ENCODE results near the gene PSMC5. TPM values are rescaled to one million over a fixed set of nuclear protein-coding genes. Genes with fewer than 3 reads are reported as not detected.

The PSMC5 gene
- polyA plus RNA-seq, 1 donor (not counting 4 experiments of a cell fraction or from before 2014, with no cell fraction given), result 141 TPM

- TF ChIP-seq, protein P1, sequence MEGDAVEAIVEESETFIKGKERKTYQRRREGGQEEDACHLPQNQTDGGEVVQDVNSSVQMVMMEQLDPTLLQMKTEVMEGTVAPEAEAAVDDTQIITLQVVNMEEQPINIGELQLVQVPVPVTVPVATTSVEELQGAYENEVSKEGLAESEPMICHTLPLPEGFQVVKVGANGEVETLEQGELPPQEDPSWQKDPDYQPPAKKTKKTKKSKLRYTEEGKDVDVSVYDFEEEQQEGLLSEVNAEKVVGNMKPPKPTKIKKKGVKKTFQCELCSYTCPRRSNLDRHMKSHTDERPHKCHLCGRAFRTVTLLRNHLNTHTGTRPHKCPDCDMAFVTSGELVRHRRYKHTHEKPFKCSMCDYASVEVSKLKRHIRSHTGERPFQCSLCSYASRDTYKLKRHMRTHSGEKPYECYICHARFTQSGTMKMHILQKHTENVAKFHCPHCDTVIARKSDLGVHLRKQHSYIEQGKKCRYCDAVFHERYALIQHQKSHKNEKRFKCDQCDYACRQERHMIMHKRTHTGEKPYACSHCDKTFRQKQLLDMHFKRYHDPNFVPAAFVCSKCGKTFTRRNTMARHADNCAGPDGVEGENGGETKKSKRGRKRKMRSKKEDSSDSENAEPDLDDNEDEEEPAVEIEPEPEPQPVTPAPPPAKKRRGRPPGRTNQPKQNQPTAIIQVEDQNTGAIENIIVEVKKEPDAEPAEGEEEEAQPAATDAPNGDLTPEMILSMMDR (optimal IDR thresholded peaks at IDR 0.05 in 1 of 3, IDR thresholded peaks at IDR 0.05 in 1 of 3, conservative IDR thresholded peaks at IDR 0.05 in 1 of 3; ENCODE audit: extremely low read depth in 1 of 3, insufficient read depth in 2 of 3, low read length in 3 of 3), result no peak
- no peak for TF ChIP-seq EZH2 (IDR thresholded peaks at IDR 0.05; ENCODE audit: low read length)
- H3K4me3 ChIP-seq (ENCODE audit: control insufficient read depth in 2 of 3, extremely low read depth in 1 of 3, insufficient read depth in 2 of 3, low read depth in 1 of 3, low read length in 3 of 3), result no peak overlapping the region
- H3K4me1 ChIP-seq (ENCODE audit: control insufficient read depth, extremely low read depth, insufficient read depth, low read length), result no peaks in the 10 kb centered on the region
- H3K36me3 ChIP-seq (ENCODE audit: control insufficient read depth in 2 of 2, extremely low read depth in 1 of 2, insufficient read depth in 2 of 2, low read length in 2 of 2), result peaks cover 27 to 43% of the 10 kb centered on the region in 2 experiments
- peaks cover 4% of the 10 kb centered on the region for H3K79me2 ChIP-seq (ENCODE audit: control insufficient read depth, insufficient read depth, low read length)
- no peak overlapping the region for H3K4me2 ChIP-seq (ENCODE audit: control insufficient read depth, extremely low read depth, insufficient read depth, low read depth, low read length)
- dilution Hi-C loops (cut with MboI; ENCODE audit: extremely low pct_ligation_motif_present, low sequenced_read_pairs), result no loop called here
- FAIRE-seq (no peak), DNase-seq (ENCODE audit: low read depth, low spot score) (no peak)
- no peak overlapping the region for H3K27ac ChIP-seq (ENCODE audit: control insufficient read depth, insufficient read depth, low read length)
- no peaks in the 10 kb centered on the region for H3K9me3 ChIP-seq (ENCODE audit: control insufficient read depth, low read depth, low read length)
- H4K20me1 ChIP-seq (ENCODE audit: control insufficient read depth, extremely low read depth, insufficient read depth, low read length), result no peaks in the 10 kb centered on the region
- H3K27me3 ChIP-seq (ENCODE audit: control insufficient read depth, extremely low read depth, insufficient read depth, low read length), result no peaks in the 10 kb centered on the region
- H2AFZ ChIP-seq (ENCODE audit: control insufficient read depth, low read length), result no peak overlapping the region
- H3K9ac ChIP-seq (ENCODE audit: control insufficient read depth, extremely low read depth, insufficient read depth, low read length), result no peak overlapping the region
- no peaks in the 10 kb centered on the region for H3K9me1 ChIP-seq (ENCODE audit: control insufficient read depth, extremely low read depth, insufficient read depth, low read length)
These were observed 22.9 kb upstream of the PSMC5 start for GRCh38 chr17:63804328-63804727.

GRCh38 chr17:63805591-63805990, 21.6 kb upstream of the PSMC5 start:
- Histone ChIP-seq H3K9me1 (ENCODE audit: control insufficient read depth, extremely low read depth, insufficient read depth, low read length) (no peaks in the 10 kb centered on the region), H2AFZ (ENCODE audit: control insufficient read depth, low read length) (no peak overlapping the region), H3K9me3 (ENCODE audit: control insufficient read depth, low read depth, low read length) (no peaks in the 10 kb centered on the region), H3K27ac (ENCODE audit: control insufficient read depth, insufficient read depth, low read length) (no peak overlapping the region), H3K9ac (ENCODE audit: control insufficient read depth, extremely low read depth, insufficient read depth, low read length) (no peak overlapping the region), H3K4me3 (ENCODE audit: control insufficient read depth in 2 of 3, extremely low read depth in 1 of 3, insufficient read depth in 2 of 3, low read depth in 1 of 3, low read length in 3 of 3) (no peak overlapping the region), H3K36me3 (ENCODE audit: control insufficient read depth in 2 of 2, extremely low read depth in 1 of 2, insufficient read depth in 2 of 2, low read length in 2 of 2) (peaks cover 28 to 41% of the 10 kb centered on the region in 2 experiments), H3K27me3 (ENCODE audit: control insufficient read depth, extremely low read depth, insufficient read depth, low read length) (no peaks in the 10 kb centered on the region), H3K79me2 (ENCODE audit: control insufficient read depth, insufficient read depth, low read length) (peaks cover 2% of the 10 kb centered on the region), H4K20me1 (ENCODE audit: control insufficient read depth, extremely low read depth, insufficient read depth, low read length) (no peaks in the 10 kb centered on the region), H3K4me1 (ENCODE audit: control insufficient read depth, extremely low read depth, insufficient read depth, low read length) (no peaks in the 10 kb centered on the region), H3K4me2 (ENCODE audit: control insufficient read depth, extremely low read depth, insufficient read depth, low read depth, low read length) (no peak overlapping the region)
- dilution Hi-C loops (cut with MboI; ENCODE audit: extremely low pct_ligation_motif_present, low sequenced_read_pairs), result no loop called here
- DNase-seq (ENCODE audit: low read depth, low spot score), result no peak
- no peak for TF ChIP-seq EZH2 (IDR thresholded peaks at IDR 0.05; ENCODE audit: low read length)
- TF ChIP-seq, protein P1 (optimal IDR thresholded peaks at IDR 0.05 in 1 of 3, IDR thresholded peaks at IDR 0.05 in 1 of 3, conservative IDR thresholded peaks at IDR 0.05 in 1 of 3; ENCODE audit: extremely low read depth in 1 of 3, insufficient read depth in 2 of 3, low read length in 3 of 3), result no peak
- FAIRE-seq, result peak; percentile 5

Measured in keratinocyte (primary cell).